ENCODE data around the gene PCBP4. TPM values are rescaled to one million over a fixed set of nuclear protein-coding genes. Genes with fewer than 3 reads are reported as not detected.

Gene PCBP4
- total RNA-seq, 1 experiment from 2014 or later = 28.7 TPM

DNA sequence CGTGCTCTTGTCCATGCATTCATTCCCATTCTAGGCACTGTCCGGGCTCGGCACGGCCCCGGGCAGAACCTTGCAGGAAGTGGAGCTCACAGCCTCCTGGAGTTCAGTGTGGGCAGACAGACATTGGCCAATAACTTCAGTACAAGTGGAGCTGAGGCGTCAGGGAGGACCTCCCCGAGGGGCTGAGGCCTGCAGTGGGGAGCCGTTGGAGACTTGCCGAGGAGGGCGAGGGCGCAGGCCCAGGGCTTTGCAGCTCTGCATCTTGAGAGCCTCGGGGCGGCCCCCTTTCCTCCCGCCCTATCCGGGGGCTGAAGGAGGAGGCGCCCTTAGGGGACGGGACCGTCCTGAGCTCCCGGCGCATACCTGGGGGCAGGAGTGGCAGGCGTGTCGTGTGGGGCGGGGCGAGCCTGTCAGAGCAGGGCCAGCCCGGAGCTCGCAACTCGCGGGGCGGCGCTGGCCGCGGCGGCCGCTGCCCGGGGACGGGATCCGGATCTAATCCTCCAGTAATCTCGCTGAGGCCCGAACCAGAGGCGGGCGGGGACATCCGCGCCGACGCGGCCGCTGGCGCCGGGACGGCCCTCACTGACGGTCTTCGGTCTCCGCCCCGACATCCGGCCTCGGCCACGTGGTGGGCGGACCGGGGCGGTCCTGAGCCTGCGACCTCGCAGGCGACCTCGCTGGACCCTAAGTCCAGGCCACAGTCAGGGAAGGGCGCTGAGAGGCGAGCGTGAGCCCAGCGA is 15.8 kb upstream of the PCBP4 start, which contains the start of gene ACY1 (continued):
- TF ChIP-seq, protein P1, sequence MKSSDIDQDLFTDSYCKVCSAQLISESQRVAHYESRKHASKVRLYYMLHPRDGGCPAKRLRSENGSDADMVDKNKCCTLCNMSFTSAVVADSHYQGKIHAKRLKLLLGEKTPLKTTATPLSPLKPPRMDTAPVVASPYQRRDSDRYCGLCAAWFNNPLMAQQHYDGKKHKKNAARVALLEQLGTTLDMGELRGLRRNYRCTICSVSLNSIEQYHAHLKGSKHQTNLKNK (CRISPR knock-in tag; IDR thresholded peaks at IDR 0.05) = 0 out of 2 replicates have a peak, but pooled peaks have one; percentile 53
- no peak for TF ChIP-seq ATF1 (CRISPR knock-in tag; IDR thresholded peaks at IDR 0.05)
- TF ChIP-seq, protein P2, sequence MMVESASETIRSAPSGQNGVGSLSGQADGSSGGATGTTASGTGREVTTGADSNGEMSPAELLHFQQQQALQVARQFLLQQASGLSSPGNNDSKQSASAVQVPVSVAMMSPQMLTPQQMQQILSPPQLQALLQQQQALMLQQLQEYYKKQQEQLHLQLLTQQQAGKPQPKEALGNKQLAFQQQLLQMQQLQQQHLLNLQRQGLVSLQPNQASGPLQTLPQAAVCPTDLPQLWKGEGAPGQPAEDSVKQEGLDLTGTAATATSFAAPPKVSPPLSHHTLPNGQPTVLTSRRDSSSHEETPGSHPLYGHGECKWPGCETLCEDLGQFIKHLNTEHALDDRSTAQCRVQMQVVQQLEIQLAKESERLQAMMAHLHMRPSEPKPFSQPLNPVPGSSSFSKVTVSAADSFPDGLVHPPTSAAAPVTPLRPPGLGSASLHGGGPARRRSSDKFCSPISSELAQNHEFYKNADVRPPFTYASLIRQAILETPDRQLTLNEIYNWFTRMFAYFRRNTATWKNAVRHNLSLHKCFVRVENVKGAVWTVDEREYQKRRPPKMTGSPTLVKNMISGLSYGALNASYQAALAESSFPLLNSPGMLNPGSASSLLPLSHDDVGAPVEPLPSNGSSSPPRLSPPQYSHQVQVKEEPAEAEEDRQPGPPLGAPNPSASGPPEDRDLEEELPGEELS (CRISPR knock-in tag; IDR thresholded peaks at IDR 0.05) = peak; percentile 93
- peak; percentile 92; the same call in 1 of the 2 replicates for TF ChIP-seq SMAD3 (CRISPR knock-in tag; IDR thresholded peaks at IDR 0.05; ENCODE audit: borderline replicate concordance)
- TF ChIP-seq, protein P3, sequence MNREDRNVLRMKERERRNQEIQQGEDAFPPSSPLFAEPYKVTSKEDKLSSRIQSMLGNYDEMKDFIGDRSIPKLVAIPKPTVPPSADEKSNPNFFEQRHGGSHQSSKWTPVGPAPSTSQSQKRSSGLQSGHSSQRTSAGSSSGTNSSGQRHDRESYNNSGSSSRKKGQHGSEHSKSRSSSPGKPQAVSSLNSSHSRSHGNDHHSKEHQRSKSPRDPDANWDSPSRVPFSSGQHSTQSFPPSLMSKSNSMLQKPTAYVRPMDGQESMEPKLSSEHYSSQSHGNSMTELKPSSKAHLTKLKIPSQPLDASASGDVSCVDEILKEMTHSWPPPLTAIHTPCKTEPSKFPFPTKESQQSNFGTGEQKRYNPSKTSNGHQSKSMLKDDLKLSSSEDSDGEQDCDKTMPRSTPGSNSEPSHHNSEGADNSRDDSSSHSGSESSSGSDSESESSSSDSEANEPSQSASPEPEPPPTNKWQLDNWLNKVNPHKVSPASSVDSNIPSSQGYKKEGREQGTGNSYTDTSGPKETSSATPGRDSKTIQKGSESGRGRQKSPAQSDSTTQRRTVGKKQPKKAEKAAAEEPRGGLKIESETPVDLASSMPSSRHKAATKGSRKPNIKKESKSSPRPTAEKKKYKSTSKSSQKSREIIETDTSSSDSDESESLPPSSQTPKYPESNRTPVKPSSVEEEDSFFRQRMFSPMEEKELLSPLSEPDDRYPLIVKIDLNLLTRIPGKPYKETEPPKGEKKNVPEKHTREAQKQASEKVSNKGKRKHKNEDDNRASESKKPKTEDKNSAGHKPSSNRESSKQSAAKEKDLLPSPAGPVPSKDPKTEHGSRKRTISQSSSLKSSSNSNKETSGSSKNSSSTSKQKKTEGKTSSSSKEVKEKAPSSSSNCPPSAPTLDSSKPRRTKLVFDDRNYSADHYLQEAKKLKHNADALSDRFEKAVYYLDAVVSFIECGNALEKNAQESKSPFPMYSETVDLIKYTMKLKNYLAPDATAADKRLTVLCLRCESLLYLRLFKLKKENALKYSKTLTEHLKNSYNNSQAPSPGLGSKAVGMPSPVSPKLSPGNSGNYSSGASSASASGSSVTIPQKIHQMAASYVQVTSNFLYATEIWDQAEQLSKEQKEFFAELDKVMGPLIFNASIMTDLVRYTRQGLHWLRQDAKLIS (CRISPR knock-in tag; IDR thresholded peaks at IDR 0.05; ENCODE audit: borderline replicate concordance) = no peak
- TF ChIP-seq FOXP1 (CRISPR knock-in tag; IDR thresholded peaks at IDR 0.05; ENCODE audit: borderline replicate concordance) = peak; percentile 62; the same call in 1 of the 2 replicates
- no peak for TF ChIP-seq EMX1 (CRISPR knock-in tag; IDR thresholded peaks at IDR 0.05)
- TF ChIP-seq OVOL2 (CRISPR knock-in tag; IDR thresholded peaks at IDR 0.05; ENCODE audit: borderline replicate concordance) = no peak
- peak; percentile 77 for TF ChIP-seq FOXK1 (CRISPR knock-in tag; IDR thresholded peaks at IDR 0.05)
- TF ChIP-seq ZNF263 (CRISPR knock-in tag; IDR thresholded peaks at IDR 0.05; ENCODE audit: low read depth) = no peak
- TF ChIP-seq, protein P4, sequence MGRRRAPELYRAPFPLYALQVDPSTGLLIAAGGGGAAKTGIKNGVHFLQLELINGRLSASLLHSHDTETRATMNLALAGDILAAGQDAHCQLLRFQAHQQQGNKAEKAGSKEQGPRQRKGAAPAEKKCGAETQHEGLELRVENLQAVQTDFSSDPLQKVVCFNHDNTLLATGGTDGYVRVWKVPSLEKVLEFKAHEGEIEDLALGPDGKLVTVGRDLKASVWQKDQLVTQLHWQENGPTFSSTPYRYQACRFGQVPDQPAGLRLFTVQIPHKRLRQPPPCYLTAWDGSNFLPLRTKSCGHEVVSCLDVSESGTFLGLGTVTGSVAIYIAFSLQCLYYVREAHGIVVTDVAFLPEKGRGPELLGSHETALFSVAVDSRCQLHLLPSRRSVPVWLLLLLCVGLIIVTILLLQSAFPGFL (CRISPR knock-in tag; IDR thresholded peaks at IDR 0.05; ENCODE audit: borderline replicate concordance) = no peak
- TF ChIP-seq NR2C2 (CRISPR knock-in tag; IDR thresholded peaks at IDR 0.05) = no peak
- TF ChIP-seq, protein P5, sequence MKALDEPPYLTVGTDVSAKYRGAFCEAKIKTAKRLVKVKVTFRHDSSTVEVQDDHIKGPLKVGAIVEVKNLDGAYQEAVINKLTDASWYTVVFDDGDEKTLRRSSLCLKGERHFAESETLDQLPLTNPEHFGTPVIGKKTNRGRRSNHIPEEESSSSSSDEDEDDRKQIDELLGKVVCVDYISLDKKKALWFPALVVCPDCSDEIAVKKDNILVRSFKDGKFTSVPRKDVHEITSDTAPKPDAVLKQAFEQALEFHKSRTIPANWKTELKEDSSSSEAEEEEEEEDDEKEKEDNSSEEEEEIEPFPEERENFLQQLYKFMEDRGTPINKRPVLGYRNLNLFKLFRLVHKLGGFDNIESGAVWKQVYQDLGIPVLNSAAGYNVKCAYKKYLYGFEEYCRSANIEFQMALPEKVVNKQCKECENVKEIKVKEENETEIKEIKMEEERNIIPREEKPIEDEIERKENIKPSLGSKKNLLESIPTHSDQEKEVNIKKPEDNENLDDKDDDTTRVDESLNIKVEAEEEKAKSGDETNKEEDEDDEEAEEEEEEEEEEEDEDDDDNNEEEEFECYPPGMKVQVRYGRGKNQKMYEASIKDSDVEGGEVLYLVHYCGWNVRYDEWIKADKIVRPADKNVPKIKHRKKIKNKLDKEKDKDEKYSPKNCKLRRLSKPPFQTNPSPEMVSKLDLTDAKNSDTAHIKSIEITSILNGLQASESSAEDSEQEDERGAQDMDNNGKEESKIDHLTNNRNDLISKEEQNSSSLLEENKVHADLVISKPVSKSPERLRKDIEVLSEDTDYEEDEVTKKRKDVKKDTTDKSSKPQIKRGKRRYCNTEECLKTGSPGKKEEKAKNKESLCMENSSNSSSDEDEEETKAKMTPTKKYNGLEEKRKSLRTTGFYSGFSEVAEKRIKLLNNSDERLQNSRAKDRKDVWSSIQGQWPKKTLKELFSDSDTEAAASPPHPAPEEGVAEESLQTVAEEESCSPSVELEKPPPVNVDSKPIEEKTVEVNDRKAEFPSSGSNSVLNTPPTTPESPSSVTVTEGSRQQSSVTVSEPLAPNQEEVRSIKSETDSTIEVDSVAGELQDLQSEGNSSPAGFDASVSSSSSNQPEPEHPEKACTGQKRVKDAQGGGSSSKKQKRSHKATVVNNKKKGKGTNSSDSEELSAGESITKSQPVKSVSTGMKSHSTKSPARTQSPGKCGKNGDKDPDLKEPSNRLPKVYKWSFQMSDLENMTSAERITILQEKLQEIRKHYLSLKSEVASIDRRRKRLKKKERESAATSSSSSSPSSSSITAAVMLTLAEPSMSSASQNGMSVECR (CRISPR knock-in tag; IDR thresholded peaks at IDR 0.05; ENCODE audit: borderline replicate concordance) = peak; percentile 84; the same call in 1 of the 2 replicates
- TF ChIP-seq, protein P6, sequence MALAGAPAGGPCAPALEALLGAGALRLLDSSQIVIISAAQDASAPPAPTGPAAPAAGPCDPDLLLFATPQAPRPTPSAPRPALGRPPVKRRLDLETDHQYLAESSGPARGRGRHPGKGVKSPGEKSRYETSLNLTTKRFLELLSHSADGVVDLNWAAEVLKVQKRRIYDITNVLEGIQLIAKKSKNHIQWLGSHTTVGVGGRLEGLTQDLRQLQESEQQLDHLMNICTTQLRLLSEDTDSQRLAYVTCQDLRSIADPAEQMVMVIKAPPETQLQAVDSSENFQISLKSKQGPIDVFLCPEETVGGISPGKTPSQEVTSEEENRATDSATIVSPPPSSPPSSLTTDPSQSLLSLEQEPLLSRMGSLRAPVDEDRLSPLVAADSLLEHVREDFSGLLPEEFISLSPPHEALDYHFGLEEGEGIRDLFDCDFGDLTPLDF (CRISPR knock-in tag; IDR thresholded peaks at IDR 0.05) = 0 out of 2 replicates have a peak, but pooled peaks have one; percentile 67
- TF ChIP-seq, protein P7, sequence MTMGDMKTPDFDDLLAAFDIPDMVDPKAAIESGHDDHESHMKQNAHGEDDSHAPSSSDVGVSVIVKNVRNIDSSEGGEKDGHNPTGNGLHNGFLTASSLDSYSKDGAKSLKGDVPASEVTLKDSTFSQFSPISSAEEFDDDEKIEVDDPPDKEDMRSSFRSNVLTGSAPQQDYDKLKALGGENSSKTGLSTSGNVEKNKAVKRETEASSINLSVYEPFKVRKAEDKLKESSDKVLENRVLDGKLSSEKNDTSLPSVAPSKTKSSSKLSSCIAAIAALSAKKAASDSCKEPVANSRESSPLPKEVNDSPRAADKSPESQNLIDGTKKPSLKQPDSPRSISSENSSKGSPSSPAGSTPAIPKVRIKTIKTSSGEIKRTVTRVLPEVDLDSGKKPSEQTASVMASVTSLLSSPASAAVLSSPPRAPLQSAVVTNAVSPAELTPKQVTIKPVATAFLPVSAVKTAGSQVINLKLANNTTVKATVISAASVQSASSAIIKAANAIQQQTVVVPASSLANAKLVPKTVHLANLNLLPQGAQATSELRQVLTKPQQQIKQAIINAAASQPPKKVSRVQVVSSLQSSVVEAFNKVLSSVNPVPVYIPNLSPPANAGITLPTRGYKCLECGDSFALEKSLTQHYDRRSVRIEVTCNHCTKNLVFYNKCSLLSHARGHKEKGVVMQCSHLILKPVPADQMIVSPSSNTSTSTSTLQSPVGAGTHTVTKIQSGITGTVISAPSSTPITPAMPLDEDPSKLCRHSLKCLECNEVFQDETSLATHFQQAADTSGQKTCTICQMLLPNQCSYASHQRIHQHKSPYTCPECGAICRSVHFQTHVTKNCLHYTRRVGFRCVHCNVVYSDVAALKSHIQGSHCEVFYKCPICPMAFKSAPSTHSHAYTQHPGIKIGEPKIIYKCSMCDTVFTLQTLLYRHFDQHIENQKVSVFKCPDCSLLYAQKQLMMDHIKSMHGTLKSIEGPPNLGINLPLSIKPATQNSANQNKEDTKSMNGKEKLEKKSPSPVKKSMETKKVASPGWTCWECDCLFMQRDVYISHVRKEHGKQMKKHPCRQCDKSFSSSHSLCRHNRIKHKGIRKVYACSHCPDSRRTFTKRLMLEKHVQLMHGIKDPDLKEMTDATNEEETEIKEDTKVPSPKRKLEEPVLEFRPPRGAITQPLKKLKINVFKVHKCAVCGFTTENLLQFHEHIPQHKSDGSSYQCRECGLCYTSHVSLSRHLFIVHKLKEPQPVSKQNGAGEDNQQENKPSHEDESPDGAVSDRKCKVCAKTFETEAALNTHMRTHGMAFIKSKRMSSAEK (CRISPR knock-in tag; IDR thresholded peaks at IDR 0.05; ENCODE audit: borderline replicate concordance) = no peak
- TF ChIP-seq, protein P8, sequence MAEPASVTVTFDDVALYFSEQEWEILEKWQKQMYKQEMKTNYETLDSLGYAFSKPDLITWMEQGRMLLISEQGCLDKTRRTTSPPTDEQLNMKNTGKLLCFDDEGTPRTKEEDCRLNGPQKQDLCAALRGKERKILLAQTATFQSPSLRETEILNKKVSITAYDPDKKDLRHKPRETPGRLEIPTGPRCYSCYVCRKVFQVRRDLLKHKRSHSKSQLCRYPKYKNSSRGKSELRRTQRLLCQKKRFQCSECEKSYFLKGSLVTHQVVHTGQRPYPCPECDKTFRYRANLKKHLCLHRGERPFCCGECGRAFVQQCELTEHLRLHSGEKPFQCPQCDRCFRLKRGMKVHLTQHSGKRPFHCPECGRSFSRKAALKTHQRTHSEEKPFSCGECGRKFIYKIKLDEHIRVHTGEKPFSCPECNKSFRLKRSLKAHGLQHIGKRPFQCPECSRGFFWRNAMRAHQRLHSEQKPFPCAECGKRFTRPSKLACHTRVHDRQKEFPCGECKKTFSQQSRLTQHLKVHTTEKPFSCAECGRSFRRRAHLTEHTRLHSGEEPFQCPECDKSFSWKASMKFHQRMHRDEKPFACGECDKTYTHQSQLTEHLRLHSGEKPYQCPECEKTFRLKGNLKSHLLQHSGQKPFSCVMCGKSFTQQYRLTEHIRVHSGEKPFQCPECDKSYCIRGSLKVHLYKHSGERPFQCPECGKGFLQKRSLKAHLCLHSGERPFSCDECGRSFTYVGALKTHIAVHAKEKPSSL (CRISPR knock-in tag; conservative IDR thresholded peaks at IDR 0.05) = no peak
